ENCODE results near the gene NCEH1. TPM values are rescaled to one million over a fixed set of nuclear protein-coding genes. Genes with fewer than 3 reads are reported as not detected.
"Not testable (repeated sequence)": the region's sequence is repeated elsewhere in the genome, so short reads cannot be mapped to it uniquely, and the experiment has no call there.

Gene NCEH1
- total RNA-seq, 1 donor from 2014 or later = 7.6 TPM

DNA sequence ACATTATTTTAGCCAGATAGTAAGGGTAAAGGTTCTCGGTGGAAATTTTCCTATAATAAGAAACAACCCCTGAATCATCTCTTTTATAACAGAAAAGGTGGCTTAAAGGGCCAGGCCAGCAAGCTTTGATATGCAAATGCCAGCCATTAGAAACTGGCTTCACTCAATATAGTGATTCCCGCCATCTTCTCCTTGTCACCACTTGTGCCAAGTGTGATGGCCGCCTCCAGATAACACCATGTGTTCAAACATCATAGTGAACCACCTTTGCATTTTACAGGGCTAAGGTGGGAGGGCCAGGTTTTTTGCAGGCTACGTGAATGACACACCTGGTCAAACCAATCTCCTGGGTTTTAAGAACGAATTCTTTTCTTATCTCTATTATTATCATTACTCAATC, 31.3 kb downstream of the NCEH1 start:
- intact Hi-C loops (cut with micrococcal nuclease) = no loop called here

GRCh38 chr3:172678068-172678467, 32.8 kb downstream of the NCEH1 start:
- intact Hi-C loops (cut with micrococcal nuclease) = no loop called here

DNA sequence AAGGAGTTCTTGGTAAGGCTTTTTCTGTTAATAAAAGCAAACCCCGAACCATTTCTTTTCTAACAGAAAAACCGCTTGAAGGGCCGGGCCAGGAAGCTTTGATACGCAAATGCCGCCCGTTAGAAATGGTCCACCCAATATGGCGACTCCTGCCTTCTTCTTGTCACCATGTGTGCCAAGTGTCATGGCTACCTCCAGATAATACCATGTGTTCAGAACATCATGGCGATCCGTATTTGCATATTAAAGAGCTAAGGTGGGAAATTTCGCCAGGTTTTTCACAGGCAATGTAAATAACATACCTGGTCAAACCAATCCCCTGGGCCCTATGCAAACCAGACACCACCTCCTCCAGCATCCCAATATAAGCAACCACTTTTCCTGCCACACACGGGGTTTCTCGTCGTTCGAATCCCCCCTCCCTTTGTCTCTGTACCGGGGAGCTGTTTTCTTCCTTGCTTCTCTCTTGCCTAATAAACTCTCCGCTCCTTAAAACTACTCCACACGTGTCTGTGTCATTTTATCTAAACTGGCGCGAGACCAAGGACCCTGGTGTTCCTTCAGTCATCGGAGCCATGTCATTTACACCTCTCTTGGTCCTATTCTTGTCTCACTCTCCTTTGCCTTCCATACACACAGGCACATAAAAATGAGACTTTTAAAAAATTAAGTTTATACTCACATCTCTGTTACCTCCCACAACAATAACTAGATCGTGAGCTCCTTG, 34.5 kb downstream of the NCEH1 start:
- intact Hi-C loops (cut with micrococcal nuclease) = no loop called here

GRCh38 chr3:172675441-172676193, 35.2 kb downstream of the NCEH1 start:
- intact Hi-C loops (cut with micrococcal nuclease) = no loop called here

GRCh38 chr3:172673210-172673679, 37.6 kb downstream of the NCEH1 start:
- intact Hi-C loops (cut with micrococcal nuclease) = loop anchor here (1.0 kb wide), 2 partner anchors 38 to 77 kb away; partner anchors contain the start of genes ECT2 and NCEH1

DNA sequence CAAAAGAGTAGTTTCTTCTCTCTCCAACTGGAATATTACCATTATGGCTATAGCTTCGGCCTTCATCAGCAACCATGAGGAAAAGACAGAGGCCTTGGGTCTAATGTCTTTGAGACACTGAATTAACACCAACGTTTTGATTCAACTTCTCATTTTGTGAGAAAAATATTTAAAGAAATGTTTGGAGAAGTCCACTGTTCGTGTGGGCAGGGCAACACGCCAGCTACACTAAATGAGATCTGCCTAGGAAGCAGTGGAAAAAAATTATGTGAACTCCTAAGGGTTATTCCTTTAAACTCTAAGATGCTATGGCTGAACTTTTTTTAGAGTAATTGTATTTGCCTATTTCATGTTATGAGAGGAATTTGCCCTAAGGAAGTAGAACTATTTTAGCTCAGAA, 41.8 kb downstream of the NCEH1 start:
- intact Hi-C loops (cut with micrococcal nuclease) = loop anchor here (5.0 kb wide), 1 partner anchor 47 kb away; no protein-coding TSS in a partner anchor

GRCh38 chr3:172666873-172667694, 43.8 kb downstream of the NCEH1 start:
- intact Hi-C loops (cut with micrococcal nuclease) = loop anchor here (1.0 to 5.0 kb wide), 5 partner anchors 45 to 632 kb away; no protein-coding TSS in a partner anchor

- intact Hi-C loops (cut with micrococcal nuclease) = loop anchor here (2.0 to 5.0 kb wide), 2 partner anchors 44 to 70 kb away; no protein-coding TSS in a partner anchor
Measured at GRCh38 chr3:172666181-172666872, 44.5 kb downstream of the NCEH1 start.

GRCh38 chr3:172665510-172665909, 45.4 kb downstream of the NCEH1 start:
- intact Hi-C loops (cut with micrococcal nuclease) = loop anchor here (5.0 kb wide), 1 partner anchor 43 kb away; no protein-coding TSS in a partner anchor

- intact Hi-C loops (cut with micrococcal nuclease) = not testable (repeated sequence)
Measured at GRCh38 chr3:172660421-172660820, 50.4 kb downstream of the NCEH1 start.

- intact Hi-C loops (cut with micrococcal nuclease) = no loop called here
Measured at GRCh38 chr3:172659246-172660002, 51.4 kb downstream of the NCEH1 start.

DNA sequence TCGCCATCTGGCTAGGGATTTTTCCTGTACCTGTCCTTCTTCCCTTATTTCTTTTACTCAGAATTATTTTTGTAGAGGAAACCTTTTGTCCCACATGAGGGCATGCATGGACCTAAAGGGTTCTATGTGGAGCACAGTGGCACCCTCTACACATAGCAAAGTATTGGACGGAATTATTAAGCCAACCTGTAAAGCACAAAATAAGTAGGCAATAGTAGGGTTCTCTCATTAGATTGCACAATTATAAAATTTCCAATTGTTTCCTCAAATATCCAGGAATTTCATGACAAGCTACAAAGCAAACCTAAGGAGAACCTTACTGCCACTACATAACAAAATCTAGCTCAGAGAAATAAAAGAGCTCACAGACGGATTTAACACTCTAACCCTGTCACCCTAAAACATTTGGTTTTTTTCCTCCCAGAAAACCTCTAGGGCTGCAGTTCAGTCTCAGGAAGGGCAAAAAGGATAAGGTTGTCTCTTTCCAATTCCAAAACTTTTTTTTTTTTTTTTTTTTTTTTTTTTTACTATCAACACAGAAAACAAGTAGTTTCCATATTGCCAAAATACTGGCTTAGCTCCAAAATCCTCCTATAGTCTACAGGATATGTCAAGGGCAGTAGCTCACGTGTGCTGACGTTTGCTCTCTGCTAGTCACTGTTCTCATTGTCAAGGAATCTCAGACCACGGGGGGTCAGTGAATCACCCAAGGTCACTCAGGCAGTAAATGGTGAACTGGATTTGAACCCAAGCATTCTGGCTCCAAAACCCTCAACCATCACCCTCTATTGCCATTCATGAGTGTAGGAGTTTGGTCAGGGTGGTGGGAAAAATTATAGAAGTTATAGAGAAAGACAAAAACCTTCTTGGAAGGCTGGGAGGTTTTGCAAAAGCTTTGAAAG, 52.3 kb downstream of the NCEH1 start:
- intact Hi-C loops (cut with micrococcal nuclease) = no loop called here

DNA sequence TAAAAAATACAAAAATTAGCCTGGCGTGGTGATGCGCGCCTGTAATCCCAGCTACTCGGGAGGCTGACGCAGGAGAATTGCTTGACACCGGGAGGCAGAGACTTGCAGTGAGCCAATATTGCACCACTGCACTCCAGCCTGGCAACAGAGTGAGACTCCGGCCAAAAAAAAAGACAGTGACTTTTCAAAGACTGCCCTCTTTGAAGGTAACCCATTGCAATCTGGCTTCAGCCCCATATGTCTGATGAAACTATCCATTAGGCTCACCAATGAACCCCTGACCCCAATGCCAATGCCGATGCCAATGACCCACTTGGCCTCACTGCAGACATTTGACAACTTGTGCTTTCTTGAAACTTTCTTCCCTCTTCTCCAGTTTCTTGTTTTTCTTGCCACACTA, 54.3 kb downstream of the NCEH1 start:
- intact Hi-C loops (cut with micrococcal nuclease) = no loop called here

GRCh38 chr3:172655388-172655787, 55.5 kb downstream of the NCEH1 start:
- intact Hi-C loops (cut with micrococcal nuclease) = no loop called here

GRCh38 chr3:172654470-172654869, 56.4 kb downstream of the NCEH1 start:
- intact Hi-C loops (cut with micrococcal nuclease) = no loop called here

DNA sequence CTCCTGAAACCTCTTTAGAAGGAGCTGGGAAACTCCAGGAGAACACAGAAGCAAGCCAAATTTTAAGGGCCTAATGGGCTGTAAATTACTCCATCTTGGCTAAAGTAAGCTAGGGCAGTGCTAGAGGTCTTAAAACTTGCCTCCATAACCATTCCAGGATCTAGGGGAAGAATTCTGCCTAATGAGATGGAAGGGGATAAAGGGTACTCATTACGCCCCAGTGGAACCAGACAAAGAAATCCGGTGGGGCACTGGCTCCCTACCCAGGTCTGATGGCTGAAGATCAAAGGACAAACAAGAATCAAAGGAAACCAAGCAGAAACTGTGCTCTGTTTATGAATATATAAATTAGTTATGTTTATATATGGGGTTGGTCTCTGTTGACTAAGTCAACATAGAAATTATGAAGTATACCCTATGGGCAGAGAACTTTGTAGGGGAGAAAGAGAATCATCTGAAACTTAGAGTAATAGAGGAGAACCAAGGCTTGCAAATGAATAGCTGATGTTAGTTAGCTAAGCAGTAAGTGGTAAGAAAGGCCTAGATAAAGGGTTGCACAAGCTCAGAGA, 57.8 kb downstream of the NCEH1 start:
- intact Hi-C loops (cut with micrococcal nuclease) = no loop called here

DNA sequence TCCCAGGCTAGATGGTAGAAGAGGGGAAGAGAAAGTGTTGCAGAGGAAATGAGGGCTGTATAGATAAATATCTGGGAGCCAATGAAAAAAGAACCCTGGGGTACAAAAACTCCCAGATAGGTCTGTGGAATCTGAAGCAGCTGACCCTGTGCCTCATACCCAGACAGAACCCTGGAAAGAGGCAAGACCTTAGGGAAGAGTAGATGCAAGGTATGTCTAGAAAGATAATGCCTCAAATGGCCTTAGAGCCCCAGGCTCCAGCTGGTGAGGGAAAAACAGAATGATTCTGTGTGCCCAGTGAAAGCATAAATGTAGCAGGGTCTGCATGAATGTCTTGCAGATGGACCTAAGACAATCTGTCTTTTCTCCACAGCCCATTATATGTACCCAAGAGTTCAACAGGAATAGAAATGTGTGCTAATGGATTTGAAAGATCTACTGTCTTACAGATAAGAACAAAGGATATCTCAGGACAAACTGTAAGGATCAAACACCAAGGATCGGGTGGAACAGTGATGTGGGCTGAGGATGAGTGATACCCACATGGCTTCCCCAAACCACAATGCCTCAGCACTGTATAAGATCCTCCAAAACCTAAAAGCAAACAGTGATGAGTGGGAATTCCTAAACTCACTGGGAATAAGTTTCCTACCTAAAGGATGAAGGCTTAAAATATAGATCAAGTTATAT, 58.8 kb downstream of the NCEH1 start:
- intact Hi-C loops (cut with micrococcal nuclease) = no loop called here

DNA sequence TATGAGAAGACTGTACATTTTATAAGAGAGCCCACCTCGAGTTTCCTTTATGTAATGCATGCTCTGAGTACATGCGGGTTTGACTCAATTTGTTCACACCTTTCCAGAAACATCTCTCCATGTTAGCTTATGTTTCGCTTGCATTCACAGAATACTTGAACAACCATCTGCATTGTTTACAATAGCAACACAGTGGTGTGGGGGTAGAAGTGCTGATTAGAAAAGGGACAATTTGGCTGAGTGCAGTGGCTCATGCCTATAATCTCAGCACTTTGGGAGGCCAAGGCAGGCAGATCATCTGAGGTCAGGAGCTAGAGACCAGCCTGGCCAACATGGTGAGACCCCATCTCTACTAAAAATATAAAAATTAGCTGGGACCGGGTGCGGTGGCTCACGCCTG, 60.9 kb downstream of the NCEH1 start:
- intact Hi-C loops (cut with micrococcal nuclease) = no loop called here

All from T-helper 2 cell treated with Interferon-gamma antibody and Interleukin-4, amounts not matched to agents 100 ng/mL and 5 ng/mL, for 36 hours (primary cell).